Stimulated activated CD8-positive, alpha-beta memory T cell treated with anti-CD3 and anti-CD28 coated beads, Interleukin-7, amount 100 ng/mL, for 4 hours (primary cell): ENCODE data around the gene CRAT.
"Not testable (repeated sequence)": the region's sequence is repeated elsewhere in the genome, so short reads cannot be mapped to it uniquely, and the experiment has no call there.

Experiments used
- DNase-seq, 2 donors: peaks; one replicate each; pipeline ENCODE4 v3.0.0-alpha.2; 2020; ENCODE audit warnings: low read depth in 2 of 2

The CRAT gene

DNA sequence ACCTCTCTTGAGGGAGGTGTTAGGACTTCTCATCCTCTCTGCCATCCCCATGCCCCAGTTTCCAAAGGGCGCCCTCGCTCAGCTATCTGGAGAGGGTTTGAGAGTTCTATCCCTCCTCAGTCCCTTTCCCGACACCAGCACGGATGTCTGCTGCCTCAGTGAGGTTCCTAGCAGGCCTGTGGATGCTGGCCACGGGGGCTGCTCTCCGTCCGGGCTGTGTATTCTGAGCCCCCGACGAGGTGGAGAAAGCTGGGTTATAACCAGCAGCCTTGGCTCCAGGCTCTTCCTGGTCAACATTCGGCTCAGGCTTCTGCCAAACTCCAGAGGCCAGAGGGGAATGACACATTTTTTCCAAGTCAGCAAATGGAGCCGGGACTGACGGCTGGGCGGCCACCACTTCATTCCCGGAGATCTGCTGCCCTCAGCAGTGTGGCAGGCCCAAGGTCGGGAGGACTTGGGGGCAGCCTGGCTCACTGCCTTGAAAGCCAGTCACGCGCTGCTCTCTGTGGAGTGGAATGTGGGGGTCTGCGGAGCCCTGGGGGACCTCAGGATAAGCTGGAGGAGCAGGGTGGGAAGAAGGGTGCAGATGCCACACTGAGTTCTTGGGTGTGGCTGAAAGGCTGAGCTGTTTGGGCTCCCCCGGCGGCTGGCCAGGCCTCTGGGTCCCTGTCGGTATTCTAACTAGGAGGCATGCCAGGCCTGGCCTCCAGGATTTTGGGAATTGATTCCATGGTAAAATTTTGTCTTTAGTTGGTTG lies 28.1 kb upstream of the CRAT start:
- DNase-seq: no peak

DNA sequence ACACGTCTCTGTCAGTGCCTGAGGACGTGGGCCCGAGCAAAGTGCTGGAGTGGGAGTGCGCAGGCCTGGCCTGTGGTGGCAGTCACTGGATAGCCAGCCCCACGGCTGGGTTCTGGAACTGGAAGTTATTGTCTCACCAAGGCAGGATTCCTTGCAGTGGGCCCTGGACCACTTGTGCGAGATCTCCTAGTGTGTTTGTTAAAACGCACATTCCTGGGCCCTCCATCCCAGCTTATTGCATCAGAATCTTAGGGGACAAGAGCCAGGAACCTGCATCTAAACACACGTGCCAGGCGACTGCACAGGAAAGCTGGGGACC lies 27.5 kb upstream of the CRAT start:
- no peak for DNase-seq

DNA sequence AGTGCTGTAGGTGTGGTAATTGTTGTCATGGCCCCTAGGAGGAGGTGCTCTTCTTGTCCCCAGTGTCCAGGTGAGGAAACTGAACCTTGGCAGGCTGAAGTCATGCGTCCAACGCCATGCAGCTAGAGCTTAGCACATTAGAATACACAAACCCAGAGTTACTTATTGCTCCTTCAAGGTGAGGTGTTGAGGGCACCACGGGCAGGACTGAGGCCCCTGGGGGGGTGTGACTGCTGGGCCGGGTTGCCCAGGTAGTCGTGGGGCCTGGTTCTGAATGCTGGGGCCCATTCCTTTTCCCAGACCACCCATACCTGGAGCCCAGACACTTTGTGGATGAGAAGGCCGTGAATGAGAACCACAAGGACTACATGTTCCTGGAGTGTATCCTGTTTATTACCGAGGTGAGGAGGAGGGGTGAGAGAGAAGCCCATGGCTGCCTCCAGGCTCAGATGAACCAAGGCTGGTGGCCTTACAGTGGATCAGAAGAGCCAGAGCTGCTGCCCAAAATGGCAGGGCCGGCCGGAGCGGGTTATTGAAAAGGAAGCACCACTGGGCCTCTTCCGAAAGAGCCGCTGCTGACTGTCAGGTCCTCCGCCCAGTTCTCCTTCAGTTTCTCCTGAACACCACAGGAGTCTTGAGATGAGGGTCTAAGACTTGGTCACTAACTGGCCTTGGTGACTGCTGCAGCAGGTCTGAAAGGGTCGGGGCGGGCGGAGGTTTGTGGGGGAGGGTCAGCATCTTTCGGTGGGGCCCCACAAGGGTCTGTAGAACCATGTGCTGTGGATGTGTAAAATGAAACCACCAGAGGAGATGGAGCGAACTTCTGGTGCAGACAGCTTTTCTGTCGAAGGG lies 26.9 kb upstream of the CRAT start:
- DNase-seq: no peak

DNA sequence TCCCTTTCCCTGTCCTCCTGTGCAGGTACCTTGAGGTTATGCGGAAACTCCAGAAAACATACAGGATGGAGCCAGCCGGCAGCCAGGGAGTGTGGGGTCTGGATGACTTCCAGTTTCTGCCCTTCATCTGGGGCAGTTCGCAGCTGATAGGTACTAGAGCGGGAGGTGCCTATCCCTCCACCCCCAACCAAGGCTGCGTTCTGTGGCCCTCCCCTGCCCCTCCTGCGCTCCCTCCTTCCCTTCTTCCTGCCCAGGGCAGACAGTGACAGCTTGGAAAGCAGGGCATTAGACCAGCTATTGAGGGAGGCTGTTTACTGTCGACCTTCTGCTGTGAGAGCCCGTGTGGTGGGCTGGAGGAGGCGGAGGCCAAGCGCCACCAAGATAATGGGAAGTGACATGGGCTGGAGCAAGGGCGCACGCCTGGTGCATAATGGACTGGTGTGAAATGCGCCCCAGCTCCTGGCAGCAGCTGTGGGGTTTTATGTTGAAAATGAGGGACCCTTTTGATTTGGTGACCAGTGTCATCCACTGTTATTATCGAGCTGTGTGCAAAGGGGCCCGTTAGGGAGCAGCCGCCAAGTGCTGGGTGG lies 25.9 kb upstream of the CRAT start:
- no peak for DNase-seq

DNA sequence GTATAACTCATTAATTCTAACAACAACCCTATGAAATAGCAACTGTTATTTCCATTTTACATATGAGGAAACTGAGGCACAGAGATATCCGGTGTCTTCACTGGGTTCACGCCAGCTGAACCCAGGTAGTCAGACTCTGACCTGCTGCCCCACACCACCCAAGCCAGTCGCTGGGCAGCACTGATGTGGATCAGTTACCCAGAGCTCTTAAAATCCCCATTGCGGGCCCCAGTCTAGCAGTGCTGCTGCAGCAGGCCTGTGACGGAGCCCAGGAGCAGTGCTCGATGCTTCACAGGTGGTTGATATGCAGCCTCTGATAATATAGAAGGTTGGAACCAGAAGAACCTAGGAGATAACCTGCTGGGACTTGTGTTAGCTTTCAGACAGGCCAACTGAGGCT lies 24.9 kb upstream of the CRAT start:
- DNase-seq: no peak

DNA sequence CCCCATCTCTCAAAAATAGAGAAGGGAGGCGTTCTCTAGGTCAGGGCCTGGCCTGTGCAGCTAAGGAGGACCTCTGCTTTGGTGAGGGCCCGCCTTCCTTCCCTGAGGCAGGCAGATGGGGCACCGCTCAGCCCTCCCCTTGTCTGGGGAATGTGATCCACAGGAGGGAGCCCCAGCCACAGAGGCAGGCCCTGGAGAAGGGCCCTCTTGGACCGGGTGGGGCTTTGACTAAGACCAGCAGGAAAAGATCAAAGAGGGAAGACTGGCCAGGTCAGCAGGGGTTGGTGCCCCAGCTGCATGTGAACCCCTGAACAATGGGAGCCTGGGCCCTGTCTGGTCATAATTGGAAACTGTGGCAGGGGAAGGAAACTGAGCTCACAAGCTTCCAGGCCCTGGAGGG lies 22.5 kb upstream of the CRAT start:
- no peak for DNase-seq

DNA sequence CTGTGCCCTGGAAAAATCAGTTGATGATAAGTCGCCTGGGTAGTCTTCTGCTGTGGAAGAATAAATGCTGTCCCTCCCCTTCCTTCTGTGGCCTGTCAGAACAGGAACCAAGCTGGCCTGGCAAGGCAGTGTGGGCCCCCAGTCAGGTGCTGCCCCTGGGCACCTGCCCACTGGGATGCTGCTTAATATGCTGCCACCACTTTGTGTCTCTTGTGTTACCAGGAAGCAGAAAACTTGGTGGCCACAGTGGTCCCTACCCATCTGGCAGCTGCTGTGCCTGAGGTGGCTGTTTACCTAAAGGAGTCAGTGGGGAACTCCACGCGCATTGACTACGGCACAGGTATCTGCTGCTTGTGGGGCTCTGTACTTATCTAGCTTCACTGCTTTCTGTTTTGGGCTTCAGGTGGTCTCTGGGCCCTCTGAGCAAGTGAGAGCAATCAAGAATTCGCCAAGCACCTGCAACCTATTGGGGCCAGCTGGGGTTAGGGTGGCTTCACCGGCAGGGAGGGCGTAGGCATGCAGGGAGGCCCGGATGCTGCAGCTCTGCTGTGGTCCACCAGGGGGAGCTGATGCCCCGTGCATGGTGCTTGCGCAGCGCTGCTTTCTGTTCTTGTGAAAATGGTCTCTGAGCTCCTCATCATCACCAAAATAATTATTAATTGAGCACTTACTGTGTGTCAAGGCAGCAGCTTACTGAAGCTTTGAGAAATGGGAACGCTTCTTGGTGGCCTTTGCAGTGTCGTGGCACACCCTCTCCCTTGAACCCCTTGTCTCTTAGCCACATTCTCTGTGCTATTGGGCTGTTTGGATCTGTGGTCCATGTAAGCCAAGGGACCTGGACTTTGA lies 20.9 kb upstream of the CRAT start:
- peak; percentile 69 to 71 for DNase-seq

DNA sequence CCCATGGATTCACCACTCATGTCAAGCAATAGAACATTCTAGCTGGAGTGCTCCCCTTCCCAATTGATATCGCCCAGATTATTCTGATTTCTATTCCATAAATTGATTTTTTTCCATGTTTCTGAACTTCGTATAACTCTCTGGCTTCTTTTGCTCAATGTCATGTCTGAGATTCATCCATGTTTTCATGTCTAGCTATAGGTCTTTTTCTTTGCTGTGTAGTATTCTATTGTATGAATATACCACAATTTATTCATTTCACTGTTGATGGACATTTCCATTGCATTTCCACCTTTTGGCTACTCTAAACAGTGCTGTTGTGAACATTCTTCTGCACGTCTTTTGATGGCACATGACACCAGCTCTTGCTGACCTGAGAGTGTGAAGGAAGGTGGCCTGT lies 20.2 kb upstream of the CRAT start:
- no peak for DNase-seq

DNA sequence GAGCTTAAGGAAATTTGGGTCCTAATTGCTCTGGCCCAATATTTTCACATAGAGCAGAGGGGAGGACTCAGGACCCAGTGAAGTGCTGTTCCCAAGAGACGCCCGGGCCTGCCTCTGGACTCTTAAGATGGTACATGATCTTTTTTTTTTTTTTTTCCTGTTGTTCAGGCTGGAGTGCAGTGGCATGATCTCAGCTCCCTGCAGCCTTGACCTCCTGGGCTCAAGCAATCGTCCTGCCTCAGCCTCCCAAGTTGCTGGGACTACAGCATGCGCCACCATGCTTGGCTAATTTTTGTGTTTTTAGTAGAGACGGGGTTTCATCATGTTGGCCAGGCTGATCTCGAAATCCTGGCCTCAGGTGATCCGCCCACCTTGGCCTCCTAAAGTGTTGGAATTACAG lies 19.7 kb upstream of the CRAT start:
- not testable (repeated sequence) for DNase-seq

DNA sequence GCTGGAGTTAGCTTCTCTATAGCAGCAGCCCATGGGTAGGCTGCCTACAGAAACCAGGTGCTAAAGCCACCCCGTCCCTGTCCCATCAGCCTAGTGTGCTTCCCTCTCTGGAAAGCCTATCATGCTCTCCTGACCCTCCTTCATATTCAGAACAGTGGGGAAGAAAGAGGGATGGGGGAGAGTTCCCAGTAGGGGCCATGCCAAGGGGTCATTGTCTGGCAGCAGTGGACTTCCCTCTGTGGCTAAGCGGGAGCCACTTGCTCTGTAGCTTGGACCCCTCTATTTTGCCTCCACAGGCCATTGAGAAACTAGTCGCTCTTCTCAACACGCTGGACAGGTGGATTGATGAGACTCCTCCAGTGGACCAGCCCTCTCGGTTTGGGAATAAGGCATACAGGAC lies 18.1 kb upstream of the CRAT start:
- DNase-seq: no peak

DNA sequence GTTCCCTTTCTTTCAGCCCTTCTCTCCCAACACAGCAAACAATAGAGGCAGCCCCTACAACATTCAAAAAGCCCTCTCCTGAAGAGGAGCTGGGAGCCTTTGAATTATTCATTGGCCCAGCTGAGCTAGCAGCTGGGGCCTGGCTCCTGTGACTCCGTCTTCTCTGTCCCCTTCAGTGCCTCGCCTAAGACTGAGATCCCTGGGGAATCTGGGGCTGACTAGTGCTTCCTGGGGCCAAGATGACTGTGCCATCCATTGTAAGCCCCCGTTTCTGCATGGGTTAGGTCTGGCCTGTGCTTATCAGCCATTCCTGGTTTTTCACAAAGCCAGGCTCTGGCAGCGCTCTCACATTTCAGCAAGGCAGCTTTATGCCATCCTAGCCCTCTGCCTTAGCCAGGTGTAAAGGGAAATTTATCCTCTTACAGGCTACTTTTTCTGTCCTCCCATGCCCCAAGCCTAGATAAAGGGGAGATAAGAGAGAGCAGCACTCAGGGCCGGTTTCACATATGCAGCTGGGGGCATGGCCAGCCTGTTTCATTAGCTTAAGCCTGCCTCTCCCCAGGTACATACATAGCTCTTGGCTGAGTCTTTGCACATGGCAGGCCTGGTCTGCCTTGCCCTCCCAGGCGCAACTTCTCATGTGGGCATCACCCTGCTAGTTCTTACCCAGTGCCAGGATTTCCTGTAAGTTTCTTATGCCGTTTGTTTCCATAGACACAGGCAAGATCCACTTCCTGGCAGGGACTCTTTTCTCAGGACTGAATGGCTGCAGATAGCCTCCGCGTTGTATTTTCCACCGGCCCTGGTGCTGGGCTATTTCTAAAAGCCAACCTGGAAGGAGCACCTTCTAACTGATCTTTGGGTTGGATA lies 16.4 kb upstream of the CRAT start:
- DNase-seq: no peak

DNA sequence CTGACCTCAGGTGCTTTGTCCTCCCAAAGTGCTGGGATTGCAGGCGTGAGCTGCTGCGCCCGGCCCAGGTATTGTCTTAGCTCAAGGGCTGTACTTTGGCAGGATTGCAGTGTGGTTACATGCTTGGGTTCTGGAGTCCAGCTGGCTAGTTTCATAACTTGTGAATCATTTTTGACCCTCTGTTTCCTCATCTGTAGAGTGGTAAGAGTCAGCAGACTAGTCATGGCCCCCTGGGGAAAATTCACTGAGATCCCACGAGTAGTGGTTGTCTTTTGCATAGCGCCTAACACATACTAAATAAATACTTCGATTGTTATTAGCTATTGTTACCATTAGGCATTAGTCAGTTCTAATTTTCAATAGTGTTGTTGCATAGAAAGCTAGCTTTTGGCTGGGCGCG lies 14.9 kb upstream of the CRAT start:
- no peak for DNase-seq

DNA sequence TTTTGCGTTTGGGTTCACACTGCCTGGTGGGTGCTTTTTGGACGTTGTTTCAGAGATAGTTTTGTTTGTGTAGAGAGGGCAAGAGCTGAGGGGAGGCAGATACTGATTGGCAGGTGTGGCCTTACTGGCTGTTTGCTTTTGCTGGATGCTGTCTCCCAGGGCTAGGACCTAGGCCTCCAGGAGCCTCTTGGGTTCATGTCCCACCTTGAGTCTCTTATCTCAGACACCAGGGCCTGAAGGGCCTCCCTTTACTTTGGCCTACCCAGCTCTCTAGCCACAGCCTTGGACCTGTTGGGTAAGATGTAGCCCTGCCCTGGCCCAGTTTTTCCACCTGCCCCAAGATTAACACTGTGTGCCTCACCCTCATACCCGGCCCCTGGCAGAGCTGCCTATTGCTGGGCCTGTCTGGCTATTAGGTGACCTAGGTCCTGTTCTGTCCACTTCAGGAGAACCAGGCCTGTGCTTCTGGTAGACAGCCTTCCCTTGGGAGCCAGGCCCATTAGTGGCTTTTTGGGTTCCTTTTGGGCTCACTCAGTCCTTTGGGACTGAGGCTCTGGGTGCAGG lies 14.0 kb upstream of the CRAT start:
- DNase-seq: no peak

DNA sequence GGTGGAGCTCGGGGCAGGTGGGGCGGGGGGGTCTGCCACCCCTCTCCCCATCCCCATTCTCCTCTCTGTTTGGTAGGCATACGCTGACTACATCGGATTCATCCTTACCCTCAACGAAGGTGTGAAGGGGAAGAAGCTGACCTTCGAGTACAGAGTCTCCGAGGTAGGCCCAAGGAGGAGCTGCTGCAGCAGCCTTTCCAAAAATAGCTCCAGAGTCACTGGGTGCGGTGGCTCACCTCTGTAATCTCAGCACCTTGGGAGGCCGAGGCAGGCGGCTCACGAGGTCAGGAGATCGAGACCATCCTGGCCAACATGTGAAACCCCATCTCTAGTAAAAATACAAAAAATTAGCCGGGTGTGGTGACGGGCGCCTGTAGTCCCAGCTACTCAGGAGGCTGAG lies 12.4 kb upstream of the CRAT start:
- not testable (repeated sequence) for DNase-seq

DNA sequence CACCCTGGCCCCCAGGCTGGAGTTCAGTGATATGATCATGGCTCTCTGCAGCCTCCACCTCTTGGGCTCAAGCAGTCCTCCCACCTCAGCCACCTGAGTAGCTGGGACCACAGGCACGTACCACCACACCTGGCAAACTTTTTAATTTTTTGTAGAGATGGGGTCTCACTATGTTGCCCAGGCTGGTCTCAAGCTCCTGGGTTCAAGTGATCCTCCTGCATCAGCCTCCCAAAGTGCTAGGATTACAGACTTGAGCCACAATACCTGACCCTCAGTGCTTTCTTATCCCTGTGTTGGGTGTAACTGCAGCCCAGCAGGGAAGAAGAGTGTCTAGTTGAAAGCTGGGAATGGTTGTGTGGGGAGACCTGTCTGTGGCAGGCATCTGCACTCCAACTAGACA lies 11.5 kb upstream of the CRAT start:
- DNase-seq: no peak

DNA sequence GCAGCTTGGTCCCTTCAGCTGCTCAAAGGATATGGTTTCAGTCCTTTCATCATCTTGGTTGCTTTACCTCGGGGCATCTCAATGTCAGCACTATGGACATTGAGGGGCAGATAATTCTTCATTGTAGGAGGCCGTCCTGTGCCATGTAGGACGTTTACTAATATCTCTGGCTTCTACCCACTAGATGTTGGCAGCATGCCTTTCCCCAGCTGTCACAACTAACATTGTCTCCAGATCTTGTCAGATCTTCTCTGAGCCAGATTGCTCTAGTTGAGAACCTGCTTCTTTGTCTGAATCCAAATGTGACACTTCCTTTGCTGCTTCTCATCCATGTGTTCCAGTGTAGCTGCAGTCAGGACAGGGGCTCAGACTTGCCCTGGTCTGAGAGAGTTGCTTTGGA lies 10.9 kb upstream of the CRAT start:
- DNase-seq: no peak

DNA sequence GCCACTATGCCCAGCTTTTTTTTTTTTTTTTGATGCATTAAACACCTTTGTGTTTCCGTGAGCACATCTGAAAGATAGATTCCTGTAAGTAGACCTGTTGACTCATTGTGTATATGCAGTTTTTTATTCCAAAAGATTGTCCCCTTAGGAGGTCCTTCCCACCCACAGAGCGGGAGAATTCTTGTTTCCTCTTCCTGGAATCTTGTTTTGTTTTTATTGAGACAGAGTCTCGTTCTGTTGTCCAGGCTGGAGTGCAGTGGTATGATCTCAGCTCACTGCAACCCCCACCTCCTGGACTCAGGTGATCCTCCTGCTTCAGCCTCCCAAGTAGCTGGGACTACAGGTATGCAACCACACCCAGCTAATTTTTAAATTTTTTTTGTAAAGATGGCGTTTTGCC lies 8.2 kb upstream of the CRAT start:
- DNase-seq: no peak

DNA sequence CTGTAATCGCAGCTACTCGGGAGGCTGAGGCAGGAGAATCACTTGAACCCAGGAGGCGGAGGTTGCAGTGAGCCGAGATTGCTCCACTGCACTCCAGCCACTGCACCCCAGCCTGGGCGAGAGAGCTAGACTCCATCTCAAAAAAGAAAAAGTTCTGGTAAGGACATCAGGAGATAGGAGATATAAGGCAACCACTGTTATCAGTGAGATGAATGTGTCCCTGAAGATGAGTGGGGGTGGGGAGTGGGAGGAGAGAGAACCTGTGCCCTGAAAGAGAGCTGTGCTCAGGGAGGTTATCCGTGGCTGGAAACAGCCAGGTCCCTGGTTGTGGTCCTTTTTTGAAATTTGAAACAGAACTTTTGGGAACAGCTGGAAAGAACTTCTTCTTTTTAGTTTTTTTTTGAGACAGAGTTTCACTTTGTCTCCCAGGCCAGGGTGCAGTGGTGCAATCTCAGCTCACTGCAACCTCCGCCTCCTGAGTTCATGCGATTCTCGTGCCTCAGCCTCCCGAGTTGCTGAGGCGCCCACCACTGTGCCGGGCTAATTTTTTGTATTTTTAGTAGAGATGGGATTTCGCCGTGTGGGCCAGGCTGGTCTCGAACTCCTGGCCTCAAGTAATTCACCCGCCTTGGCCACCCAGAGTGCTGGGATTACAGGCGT lies 3.2 kb upstream of the CRAT start:
- DNase-seq: no peak

DNA sequence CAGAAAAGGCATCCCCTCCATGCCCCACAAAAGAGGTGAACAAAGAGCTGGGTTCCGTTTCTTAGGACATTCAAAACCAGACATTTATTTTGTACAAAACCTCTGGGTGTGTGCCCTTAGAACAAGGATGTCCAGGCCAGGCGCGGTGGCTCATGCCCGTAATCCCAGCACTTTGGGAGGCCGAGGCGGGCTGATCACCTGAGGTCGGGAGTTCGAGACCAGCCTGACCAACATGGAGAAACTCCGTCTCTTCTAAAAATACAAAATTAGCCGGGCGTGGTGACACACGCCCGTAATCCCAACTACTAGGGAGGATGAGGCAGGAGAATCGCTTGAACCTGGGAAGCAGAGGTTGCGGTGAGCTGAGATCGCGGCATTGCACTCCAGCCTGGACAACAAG lies 1.9 kb upstream of the CRAT start:
- not testable (repeated sequence) for DNase-seq

DNA sequence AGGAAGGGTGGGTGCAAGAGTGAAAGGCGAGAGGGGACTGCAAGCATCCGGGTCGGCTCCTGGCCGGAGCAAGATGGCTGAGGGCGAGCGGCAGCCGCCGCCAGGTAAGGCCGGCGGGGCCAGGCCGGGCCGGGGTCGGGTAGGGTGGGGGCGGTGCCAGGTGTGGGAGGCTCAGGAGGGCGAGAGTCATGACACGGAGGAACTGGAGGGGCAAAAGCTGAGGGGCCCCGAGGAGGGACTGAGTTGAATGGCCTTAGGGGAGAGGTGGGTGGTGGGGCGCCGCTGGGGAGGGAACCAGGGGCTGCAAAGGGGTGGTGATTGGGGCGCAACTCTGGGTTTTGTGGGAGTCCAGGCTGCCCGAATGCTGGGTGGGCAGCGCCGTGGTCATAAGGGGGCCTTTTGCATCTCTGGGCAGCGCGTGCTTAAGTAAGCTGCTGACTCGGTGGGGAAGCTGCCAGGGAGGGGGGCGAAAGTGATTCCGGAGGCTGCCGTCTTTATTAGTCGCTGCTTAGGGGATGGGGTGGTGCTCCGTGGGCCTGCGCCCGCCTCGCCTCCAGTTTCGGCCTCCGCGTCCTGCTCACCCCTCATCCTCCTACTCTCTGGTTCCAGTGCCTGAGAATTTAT lies 1.0 kb upstream of the CRAT start:
- no peak for DNase-seq
